ENCODE data around the gene CACNA2D2.

DNA sequence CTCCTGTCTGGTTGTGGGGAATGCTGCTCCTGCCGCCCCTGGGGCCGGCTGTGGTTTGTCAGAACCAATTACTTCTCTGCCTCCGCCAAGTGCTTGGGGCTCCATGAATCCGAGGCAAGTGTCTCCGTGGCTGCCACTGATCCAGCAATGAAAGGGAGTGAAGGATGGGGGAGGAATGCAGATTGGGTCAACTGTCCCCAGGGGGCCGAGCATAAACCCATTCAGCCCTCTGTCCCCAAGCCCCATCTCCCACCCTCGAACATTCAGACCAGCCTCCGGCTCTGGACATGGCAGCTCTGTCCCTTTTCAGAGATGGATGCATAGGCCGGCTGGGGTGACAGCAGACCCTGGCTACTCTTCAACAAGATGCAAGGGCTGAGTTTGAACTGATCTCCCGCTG is 35.5 kb downstream of the CACNA2D2 start:
- TF ChIP-seq, protein P1, sequence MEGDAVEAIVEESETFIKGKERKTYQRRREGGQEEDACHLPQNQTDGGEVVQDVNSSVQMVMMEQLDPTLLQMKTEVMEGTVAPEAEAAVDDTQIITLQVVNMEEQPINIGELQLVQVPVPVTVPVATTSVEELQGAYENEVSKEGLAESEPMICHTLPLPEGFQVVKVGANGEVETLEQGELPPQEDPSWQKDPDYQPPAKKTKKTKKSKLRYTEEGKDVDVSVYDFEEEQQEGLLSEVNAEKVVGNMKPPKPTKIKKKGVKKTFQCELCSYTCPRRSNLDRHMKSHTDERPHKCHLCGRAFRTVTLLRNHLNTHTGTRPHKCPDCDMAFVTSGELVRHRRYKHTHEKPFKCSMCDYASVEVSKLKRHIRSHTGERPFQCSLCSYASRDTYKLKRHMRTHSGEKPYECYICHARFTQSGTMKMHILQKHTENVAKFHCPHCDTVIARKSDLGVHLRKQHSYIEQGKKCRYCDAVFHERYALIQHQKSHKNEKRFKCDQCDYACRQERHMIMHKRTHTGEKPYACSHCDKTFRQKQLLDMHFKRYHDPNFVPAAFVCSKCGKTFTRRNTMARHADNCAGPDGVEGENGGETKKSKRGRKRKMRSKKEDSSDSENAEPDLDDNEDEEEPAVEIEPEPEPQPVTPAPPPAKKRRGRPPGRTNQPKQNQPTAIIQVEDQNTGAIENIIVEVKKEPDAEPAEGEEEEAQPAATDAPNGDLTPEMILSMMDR (IDR thresholded peaks at IDR 0.05; ENCODE audit: insufficient read depth, low read length, poor library complexity, severe bottlenecking), result no peak
- no peak for TF ChIP-seq EZH2phosphoT487 (conservative IDR thresholded peaks at IDR 0.05; ENCODE audit: low read length)

All from SU-DHL-6 (cell line).